Liver (tissue), 9 donors: ENCODE measurements around the gene MAP3K10. TPM values are rescaled to one million over a fixed set of nuclear protein-coding genes. Genes with fewer than 3 reads are reported as not detected.

Source experiments
- DNase-seq: peaks from one replicate; pipeline ENCODE4 v3.0.0-alpha.2; 2017; ENCODE audit warnings: low spot score
- H3K27ac ChIP-seq, 2 donors: one replicate each; pipeline ENCODE4 v1.7.0; 2013; ENCODE audit warnings: inconsistent platforms in 2 of 2, low read length in 2 of 2, control low read depth in 1 of 2, low read depth in 1 of 2, mild to moderate bottlenecking in 1 of 2
- H3K27me3 ChIP-seq, 4 donors: one replicate each; pipeline versions ENCODE4 v1.6.1 to v1.7.0; 2013; ENCODE audit warnings: low read length in 3 of 4, inconsistent platforms in 1 of 4, mild to moderate bottlenecking in 1 of 4, moderate library complexity in 1 of 4; ENCODE audit not compliant: control insufficient read depth in 4 of 4, insufficient read depth in 4 of 4
- H3K36me3 ChIP-seq, 4 donors: one replicate each; pipeline versions ENCODE4 v1.6.1 to v1.7.0; 2013; ENCODE audit warnings: low read length in 3 of 4, mild to moderate bottlenecking in 3 of 4, low read depth in 1 of 4, moderate library complexity in 1 of 4; ENCODE audit not compliant: control insufficient read depth in 4 of 4, insufficient read depth in 3 of 4
- H3K4me1 ChIP-seq, 4 donors: one replicate each; pipeline versions ENCODE4 v1.6.1 to v1.7.0; 2013; ENCODE audit warnings: low read length in 3 of 4, mild to moderate bottlenecking in 3 of 4, moderate library complexity in 1 of 4; ENCODE audit not compliant: control insufficient read depth in 4 of 4, insufficient read depth in 4 of 4
- H3K4me3 ChIP-seq, 3 donors: one replicate each; pipeline versions ENCODE4 v1.6.1 to v1.7.0; 2013; ENCODE audit warnings: low read length in 3 of 3, control low read depth in 1 of 3, low read depth in 1 of 3, mild to moderate bottlenecking in 1 of 3
- H3K9ac ChIP-seq, 2 donors: one replicate each; pipeline ENCODE4 v1.7.0; 2013; ENCODE audit warnings: low read length in 2 of 2, mild to moderate bottlenecking in 2 of 2, moderate library complexity in 2 of 2, control low read depth in 1 of 2, low read depth in 1 of 2
- H3K9me3 ChIP-seq, 4 donors: one replicate each; pipeline versions ENCODE4 v1.6.1 to v1.7.0; 2013; ENCODE audit warnings: low read length in 3 of 4; ENCODE audit not compliant: control insufficient read depth in 4 of 4
- ATF3 ChIP-seq: IDR thresholded peaks from 2 replicates; pipeline ENCODE4 v1.6.1; 2016; ENCODE audit warnings: antibody characterized with exemption
- EGR1 ChIP-seq, 2 donors: IDR thresholded peaks; 2 replicates each; pipeline ENCODE4 v1.6.1; 2016 to 2018; ENCODE audit warnings: antibody characterized with exemption in 2 of 2, low read depth in 2 of 2
- FOXA1 ChIP-seq: IDR thresholded peaks from 2 replicates; pipeline ENCODE4 v1.6.1; 2016; ENCODE audit warnings: antibody characterized with exemption
- FOXA2 ChIP-seq: IDR thresholded peaks from 2 replicates; pipeline ENCODE4 v1.6.1; 2016; ENCODE audit warnings: antibody characterized with exemption
- GABPA ChIP-seq, 2 donors: IDR thresholded peaks in 1 of 2; conservative IDR thresholded peaks in 1 of 2; 2 replicates each; pipeline ENCODE4 v1.6.1; 2016; ENCODE audit warnings: antibody characterized with exemption in 2 of 2, mild to moderate bottlenecking in 1 of 2, moderate library complexity in 1 of 2
- HNF4A ChIP-seq, 2 donors: conservative IDR thresholded peaks; 2 replicates each; pipeline ENCODE4 v1.6.1; 2016; ENCODE audit warnings: antibody characterized with exemption in 2 of 2, mild to moderate bottlenecking in 2 of 2
- HNF4G ChIP-seq: IDR thresholded peaks from 2 replicates; pipeline ENCODE4 v1.6.1; 2016; ENCODE audit warnings: antibody characterized with exemption
- JUND ChIP-seq, 2 donors: IDR thresholded peaks; 2 replicates each; pipeline ENCODE4 v1.6.1; 2016; ENCODE audit warnings: antibody characterized with exemption in 2 of 2
- MAX ChIP-seq: IDR thresholded peaks from 2 replicates; pipeline ENCODE4 v1.6.1; 2016; ENCODE audit warnings: antibody characterized with exemption
- NR2F2 ChIP-seq: IDR thresholded peaks from 2 replicates; pipeline ENCODE4 v1.6.1; 2016; ENCODE audit warnings: antibody characterized with exemption
- RAD21 ChIP-seq, 2 donors: IDR thresholded peaks; 2 replicates each; pipeline ENCODE4 v1.6.1; 2016; ENCODE audit warnings: antibody characterized with exemption in 2 of 2, mild to moderate bottlenecking in 2 of 2
- REST ChIP-seq: IDR thresholded peaks from 2 replicates; pipeline ENCODE4 v1.6.1; 2016; ENCODE audit warnings: antibody characterized with exemption, mild to moderate bottlenecking
- RXRA ChIP-seq, 2 donors: IDR thresholded peaks; 2 replicates each; pipeline ENCODE4 v1.6.1; 2017 to 2018; ENCODE audit warnings: antibody characterized with exemption in 2 of 2, mild to moderate bottlenecking in 1 of 2
- TAF1 ChIP-seq: conservative IDR thresholded peaks from 2 replicates; pipeline ENCODE4 v1.6.1; 2016; ENCODE audit warnings: antibody characterized with exemption, mild to moderate bottlenecking
- YY1 ChIP-seq: IDR thresholded peaks from 2 replicates; pipeline ENCODE4 v1.6.1; 2016; ENCODE audit warnings: antibody characterized with exemption, mild to moderate bottlenecking
- WGBS: extraction: QIAGEN DNeasy Blood & Tissue Kit; methylation state at CpG from one replicate; pipeline ENCODE4 v1.1.7; 2013; 5-methylcytosine and 5-hydroxymethylcytosine counted together
- polyA plus RNA-seq, 2 donors: library from polyadenylated mRNA; stranded (reverse) in 1 of 2; unstranded in 1 of 2; fragments of 200-250 nt in 1 of 2; fragments of >200 nt in 1 of 2; fragmentation: Nextera tagmentation in 1 of 2; extraction: Ambion mirVana in 1 of 2; gene quantifications; one replicate each; pipeline versions ENCODE4 v1.2.1 to v1.2.3, GENCODE V29; 2013 to 2015
- total RNA-seq, 2 donors: library from RNA; depleted of rRNA; stranded (reverse); fragments of >200 nt; gene quantifications; one replicate each; pipeline ENCODE4 v1.2.3, GENCODE V29; 2014
- TF ChIP-seq, protein P1 (sequence below): fragments of 150-350 bp; IDR thresholded peaks from 2 replicates; pipeline ENCODE4 v1.5.1; 2017; ENCODE audit warnings: improper control_type of control experiment, low read depth, low read length; ENCODE audit not compliant: missing input control
- TF ChIP-seq, protein P2 (sequence below): IDR thresholded peaks from 2 replicates; pipeline ENCODE4 v1.6.1; 2016; ENCODE audit warnings: antibody characterized with exemption
- donor health status: healthy.
- donor health status: healthy.
- donor health status: healthy.
- donor health status: healthy.
- donor health status: healthy.

MAP3K10 gene
- total and polyA plus RNA-seq, 4 donors = 0.65 to 3.9 (median 2.1) TPM

- Histone ChIP-seq H3K4me1 (peaks cover 6 to 16% (median 15%) of the 10 kb centered on the region in 4 donors), H3K36me3 (no peaks in the 10 kb centered on the region), H3K4me3 (peak overlapping the region in 2 of 3 donors; percentile 15 to 36), H3K27me3 (no peaks in the 10 kb centered on the region), H3K9ac (peak overlapping the region in 1 of 2 donors; percentile 32), H3K9me3 (no peaks in the 10 kb centered on the region), H3K27ac (peak overlapping the region; percentile 9 to 62)
- TF ChIP-seq RXRA (IDR thresholded peaks at IDR 0.05) (peak in 1 of 2 donors; percentile 39), RAD21 (IDR thresholded peaks at IDR 0.05) (peak in 1 of 2 donors; percentile 14), FOXA1 (no peak), HNF4A (conservative IDR thresholded peaks at IDR 0.05) (peak in 1 of 2 donors; percentile 27), GABPA (IDR thresholded peaks at IDR 0.05 in 1 of 2, conservative IDR thresholded peaks at IDR 0.05 in 1 of 2) (no peak), YY1 (no peak)
- TF ChIP-seq, protein P1, sequence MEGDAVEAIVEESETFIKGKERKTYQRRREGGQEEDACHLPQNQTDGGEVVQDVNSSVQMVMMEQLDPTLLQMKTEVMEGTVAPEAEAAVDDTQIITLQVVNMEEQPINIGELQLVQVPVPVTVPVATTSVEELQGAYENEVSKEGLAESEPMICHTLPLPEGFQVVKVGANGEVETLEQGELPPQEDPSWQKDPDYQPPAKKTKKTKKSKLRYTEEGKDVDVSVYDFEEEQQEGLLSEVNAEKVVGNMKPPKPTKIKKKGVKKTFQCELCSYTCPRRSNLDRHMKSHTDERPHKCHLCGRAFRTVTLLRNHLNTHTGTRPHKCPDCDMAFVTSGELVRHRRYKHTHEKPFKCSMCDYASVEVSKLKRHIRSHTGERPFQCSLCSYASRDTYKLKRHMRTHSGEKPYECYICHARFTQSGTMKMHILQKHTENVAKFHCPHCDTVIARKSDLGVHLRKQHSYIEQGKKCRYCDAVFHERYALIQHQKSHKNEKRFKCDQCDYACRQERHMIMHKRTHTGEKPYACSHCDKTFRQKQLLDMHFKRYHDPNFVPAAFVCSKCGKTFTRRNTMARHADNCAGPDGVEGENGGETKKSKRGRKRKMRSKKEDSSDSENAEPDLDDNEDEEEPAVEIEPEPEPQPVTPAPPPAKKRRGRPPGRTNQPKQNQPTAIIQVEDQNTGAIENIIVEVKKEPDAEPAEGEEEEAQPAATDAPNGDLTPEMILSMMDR = peak; percentile 9
- 22% methylated on average over 21 of the region's 21 CpGs for WGBS
- DNase-seq = no peak
Observed at GRCh38 chr19:40225440-40226305, 34.4 kb downstream of the MAP3K10 start.

- Histone ChIP-seq H3K4me1 (peaks cover 9 to 32% (median 27%) of the 10 kb centered on the region in 4 donors), H3K27ac (no peak overlapping the region), H3K36me3 (peaks cover 0 to 5% (median 2%) of the 10 kb centered on the region in 4 donors), H3K9me3 (no peaks in the 10 kb centered on the region), H3K4me3 (no peak overlapping the region), H3K27me3 (no peaks in the 10 kb centered on the region), H3K9ac (no peak overlapping the region)
- no peak for DNase-seq
- WGBS = 61% methylated on average over 10 of the region's 10 CpGs
- no peak for TF ChIP-seq FOXA2
- TF ChIP-seq RXRA (IDR thresholded peaks at IDR 0.05) = no peak
- TF ChIP-seq TAF1 = no peak
- TF ChIP-seq ATF3 = no peak
- TF ChIP-seq NR2F2 = no peak
- no peak for TF ChIP-seq MAX
- no peak for TF ChIP-seq EGR1 (IDR thresholded peaks at IDR 0.05; ENCODE audit: low read depth in 2 of 2)
- TF ChIP-seq FOXA1 = no peak
- TF ChIP-seq REST = no peak
- TF ChIP-seq HNF4A (conservative IDR thresholded peaks at IDR 0.05) = no peak
- no peak for TF ChIP-seq GABPA (IDR thresholded peaks at IDR 0.05 in 1 of 2, conservative IDR thresholded peaks at IDR 0.05 in 1 of 2)
- no peak for TF ChIP-seq JUND (IDR thresholded peaks at IDR 0.05)
- TF ChIP-seq, protein P2, sequence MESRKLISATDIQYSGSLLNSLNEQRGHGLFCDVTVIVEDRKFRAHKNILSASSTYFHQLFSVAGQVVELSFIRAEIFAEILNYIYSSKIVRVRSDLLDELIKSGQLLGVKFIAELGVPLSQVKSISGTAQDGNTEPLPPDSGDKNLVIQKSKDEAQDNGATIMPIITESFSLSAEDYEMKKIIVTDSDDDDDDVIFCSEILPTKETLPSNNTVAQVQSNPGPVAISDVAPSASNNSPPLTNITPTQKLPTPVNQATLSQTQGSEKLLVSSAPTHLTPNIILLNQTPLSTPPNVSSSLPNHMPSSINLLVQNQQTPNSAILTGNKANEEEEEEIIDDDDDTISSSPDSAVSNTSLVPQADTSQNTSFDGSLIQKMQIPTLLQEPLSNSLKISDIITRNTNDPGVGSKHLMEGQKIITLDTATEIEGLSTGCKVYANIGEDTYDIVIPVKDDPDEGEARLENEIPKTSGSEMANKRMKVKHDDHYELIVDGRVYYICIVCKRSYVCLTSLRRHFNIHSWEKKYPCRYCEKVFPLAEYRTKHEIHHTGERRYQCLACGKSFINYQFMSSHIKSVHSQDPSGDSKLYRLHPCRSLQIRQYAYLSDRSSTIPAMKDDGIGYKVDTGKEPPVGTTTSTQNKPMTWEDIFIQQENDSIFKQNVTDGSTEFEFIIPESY = no peak
- TF ChIP-seq, protein P1 = no peak
- TF ChIP-seq HNF4G = no peak
Observed at GRCh38 chr19:40228346-40228745, 37.1 kb downstream of the MAP3K10 start.
